NCI-H2196 (cell line): ENCODE measurements around the gene LRRIQ1.
A peak's percentile ranks its signal among the peaks of the same experiment; 100 is the strongest.
"Not testable (repeated sequence)": the region's sequence is repeated elsewhere in the genome, so short reads cannot be mapped to it uniquely, and the experiment has no call there.

Experiments used
- DNase-seq: peaks from one replicate; lab custom pipeline; 2025; ENCODE audit not compliant: unreplicated experiment; lab: John Stamatoyannopoulos, UW

The LRRIQ1 gene

GRCh38 chr12:85036234-85036707 is at the start of gene LRRIQ1, which contains the start of gene TSPAN19:
Gene LRRIQ1, plus strand, starts transcription at chr12:85036351. Its CDS starts 1,826 bp downstream, at chr12:85038177.
Gene TSPAN19, minus strand, starts transcription at chr12:85036277. Its CDS starts 6,331 bp downstream, at chr12:85029946.
- DNase-seq, result peak; percentile 77

GRCh38 chr12:84986586-84986985 is 49.6 kb upstream of the LRRIQ1 start:
- DNase-seq, result no peak

- no peak for DNase-seq
These were observed 41.7 kb upstream of the LRRIQ1 start for GRCh38 chr12:84994426-84994825.

- DNase-seq, result no peak
These were observed 40.5 kb upstream of the LRRIQ1 start for GRCh38 chr12:84995641-84996040.

DNA sequence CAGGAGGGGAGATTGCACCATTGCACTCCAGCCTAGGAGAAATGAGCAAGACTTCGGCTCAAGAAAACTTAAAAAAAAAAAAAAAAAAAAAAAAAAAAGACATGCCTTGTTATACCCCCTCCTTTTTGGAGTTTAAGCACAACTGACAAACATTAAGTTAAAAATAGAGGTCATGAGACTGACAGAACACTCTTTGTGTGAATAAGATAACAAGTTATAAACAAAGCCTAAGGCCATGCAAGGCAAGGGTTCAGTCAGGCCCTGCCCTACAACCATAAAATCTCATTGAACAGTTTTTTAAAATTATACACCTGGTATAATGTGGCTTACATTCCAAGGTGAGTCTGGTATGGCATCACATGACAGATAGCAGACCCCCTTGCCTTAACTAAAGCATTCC is 39.4 kb upstream of the LRRIQ1 start:
- no peak for DNase-seq

DNA sequence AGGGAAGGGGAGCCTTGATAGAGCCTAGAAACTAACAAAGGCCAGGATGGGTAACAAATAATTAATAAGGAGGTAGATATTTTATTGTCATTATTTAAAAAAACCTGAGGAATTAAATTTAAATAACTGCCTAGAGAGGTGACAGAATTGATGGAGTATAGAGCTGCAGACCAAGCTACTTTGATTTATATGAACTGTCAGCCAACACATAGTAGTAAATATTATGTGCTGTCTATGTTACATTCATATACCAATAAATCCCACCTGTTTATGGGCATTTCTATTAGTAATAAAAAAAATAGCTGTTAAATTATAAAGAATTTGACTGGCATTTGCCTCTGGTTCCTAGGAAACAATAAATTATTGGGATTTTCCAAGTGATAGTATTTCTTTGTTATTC is 37.8 kb upstream of the LRRIQ1 start:
- DNase-seq, result no peak

DNA sequence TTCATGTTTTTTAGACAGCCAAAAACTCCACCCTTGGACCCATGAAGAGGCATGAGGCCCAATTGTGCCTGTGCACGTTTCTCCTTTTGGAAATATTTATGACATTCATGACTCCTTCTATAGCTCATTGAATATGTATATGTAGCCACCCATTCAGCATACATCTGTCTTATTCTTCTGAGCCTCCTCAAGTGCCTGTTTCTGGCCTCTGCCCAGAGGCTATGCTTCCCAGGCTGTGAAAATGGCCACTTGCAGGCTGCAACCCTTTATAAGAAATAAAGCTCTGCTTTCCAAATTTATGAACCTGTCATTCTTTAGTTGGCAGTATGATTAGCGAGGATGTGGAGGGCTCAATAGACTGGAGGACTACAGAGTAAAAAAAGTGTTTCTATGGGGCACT is 35.4 kb upstream of the LRRIQ1 start:
- DNase-seq, result no peak

GRCh38 chr12:85002778-85003296 is 33.3 kb upstream of the LRRIQ1 start:
- DNase-seq, result no peak

DNA sequence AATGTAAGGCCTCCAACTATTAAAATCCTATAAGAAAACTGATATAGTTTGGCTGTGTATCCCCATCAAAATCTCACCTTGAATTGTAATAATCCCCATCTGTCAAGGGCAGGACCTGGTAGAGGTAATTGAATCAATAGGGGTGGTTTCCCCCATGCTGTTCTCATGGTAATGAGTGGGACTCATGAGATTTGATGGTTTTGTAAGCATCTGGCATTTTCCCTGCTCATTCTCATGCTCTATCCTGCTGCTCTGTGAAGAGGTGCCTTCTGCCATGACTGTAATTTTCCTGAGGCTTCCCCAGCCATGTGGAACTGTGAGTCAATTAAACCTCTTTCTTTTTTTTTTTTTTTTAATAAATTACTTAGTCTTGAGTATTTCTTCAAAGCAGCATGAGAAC is 31.9 kb upstream of the LRRIQ1 start:
- DNase-seq, result no peak

GRCh38 chr12:85005047-85005446 is 31.1 kb upstream of the LRRIQ1 start:
- DNase-seq, result not testable (repeated sequence)

DNA sequence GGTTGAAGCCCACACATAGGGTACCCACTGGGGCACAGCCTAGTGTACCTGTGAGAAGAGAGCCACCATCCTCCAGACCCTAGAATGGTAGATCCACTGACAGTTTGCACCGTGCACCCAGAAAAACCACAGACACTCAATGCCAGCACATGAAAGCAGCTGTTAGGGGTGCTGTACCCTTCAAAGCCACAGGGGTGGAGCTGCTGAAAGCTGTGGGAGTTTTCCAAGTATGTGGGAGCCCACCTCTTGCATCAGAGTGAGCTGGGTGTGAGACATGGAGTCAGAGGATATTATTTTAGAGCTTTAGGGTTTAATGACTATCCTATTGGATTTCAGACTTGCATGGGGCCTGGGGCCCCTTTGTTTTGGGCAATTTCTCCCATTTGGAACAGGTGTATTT is 30.5 kb upstream of the LRRIQ1 start:
- no peak for DNase-seq

- DNase-seq, result no peak
These were observed 29.9 kb upstream of the LRRIQ1 start for GRCh38 chr12:85006206-85006605.

GRCh38 chr12:85007836-85008235 is 28.3 kb upstream of the LRRIQ1 start:
- no peak for DNase-seq

DNA sequence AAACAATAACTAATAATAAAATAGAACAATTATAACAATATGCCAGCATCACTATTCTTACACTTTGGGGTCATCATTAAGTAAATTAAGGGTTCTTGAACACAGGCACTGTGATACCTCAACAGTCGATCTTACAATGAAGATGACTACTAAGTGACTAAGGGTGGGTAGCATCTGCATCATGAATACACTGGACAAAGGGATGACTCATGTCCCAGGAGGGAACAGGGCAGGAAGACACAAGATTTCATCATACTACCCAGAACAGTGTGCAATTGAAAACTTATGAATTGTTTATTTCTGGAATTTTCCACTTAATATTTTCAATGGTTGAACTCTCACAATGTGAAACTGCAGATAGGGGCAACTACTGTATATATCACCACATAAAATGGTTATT is 19.7 kb upstream of the LRRIQ1 start:
- DNase-seq, result no peak

DNA sequence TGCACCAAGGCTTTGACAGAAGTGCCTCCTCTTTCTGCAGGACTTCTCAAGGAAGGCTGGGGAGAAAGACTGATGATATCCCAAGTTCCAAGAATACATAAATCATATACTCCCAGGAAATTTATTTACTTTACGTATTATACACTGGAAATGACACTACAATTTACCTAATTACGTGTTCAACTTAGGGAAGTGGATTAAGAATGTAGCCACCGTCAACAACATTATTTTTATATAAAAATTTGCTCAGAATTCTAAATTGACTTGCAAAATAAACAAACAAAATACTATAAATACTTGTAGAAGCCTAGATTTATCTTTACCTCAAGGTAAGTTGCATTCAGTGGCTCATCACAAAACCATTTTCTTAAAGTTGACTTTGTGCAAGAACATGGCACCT is 19.0 kb upstream of the LRRIQ1 start:
- DNase-seq, result no peak

- no peak for DNase-seq
These were observed 18.5 kb upstream of the LRRIQ1 start for GRCh38 chr12:85017618-85018017.

- DNase-seq, result no peak
These were observed 18.1 kb upstream of the LRRIQ1 start for GRCh38 chr12:85018098-85018497.

GRCh38 chr12:85029456-85029855 is 6.7 kb upstream of the LRRIQ1 start:
- DNase-seq, result peak; percentile 19

DNA sequence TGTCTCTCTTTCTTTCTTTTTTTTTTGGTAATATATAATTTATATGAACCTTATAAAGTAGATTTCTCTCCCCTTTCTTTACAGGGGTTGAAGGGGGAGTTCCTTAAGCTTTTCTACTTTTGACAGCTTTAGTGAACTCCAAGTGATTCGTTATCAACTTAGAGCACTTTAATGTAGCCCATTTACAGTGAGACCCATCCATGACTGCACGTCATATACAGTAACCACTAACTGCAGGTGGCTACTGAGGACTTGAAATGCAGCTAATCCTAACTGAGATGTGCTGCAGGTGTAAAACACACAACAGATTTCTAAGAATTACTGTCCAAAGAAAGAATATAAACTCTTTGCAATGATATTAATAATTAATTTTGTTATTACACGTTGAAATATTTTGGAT is 582 bp downstream of the LRRIQ1 start:
- DNase-seq, result peak; percentile 1

GRCh38 chr12:85041395-85041794 is 5.2 kb downstream of the LRRIQ1 start:
- DNase-seq, result no peak

DNA sequence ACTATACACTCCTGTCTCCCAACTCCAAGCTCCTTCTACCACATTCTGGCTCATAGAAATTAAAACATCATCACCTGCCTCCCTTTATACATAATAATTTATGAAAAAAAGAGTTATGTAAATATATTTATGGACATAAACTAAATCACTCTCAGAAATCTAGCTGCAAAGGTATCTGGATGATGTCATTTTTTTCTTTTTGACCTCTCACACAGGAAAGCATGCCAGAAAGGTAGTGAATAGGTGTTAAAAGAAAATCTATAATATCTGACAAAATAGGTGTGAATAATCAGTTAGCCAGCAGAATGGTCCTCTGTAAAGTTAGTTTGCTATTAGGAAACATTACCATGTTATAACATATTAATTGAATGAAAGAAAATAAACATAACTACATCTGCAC is 7.7 kb downstream of the LRRIQ1 start:
- DNase-seq, result no peak

GRCh38 chr12:85057370-85057963 is 21.3 kb downstream of the LRRIQ1 start:
- peak; percentile 49 for DNase-seq

DNA sequence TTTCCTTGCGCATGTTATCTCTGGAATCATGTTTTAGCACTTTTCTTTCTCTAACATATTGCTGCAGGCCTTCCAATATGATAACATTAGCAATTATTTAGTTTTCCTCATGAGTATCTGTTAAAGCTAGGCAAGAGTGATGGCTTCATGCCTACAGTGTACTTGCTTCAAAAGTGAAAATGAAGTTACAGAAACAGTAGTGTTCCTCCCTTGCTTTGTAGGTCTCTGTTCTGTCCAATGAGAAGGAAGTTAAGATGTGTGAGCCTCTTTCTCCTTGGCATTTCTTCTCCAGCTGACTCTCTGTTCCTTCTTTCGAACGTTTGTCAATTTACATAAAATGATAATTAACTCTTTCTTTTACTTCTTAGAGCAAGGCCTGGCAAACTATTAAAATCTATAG is 22.2 kb downstream of the LRRIQ1 start:
- DNase-seq, result no peak
